PC-9 (cell line): ENCODE data around the gene CACNA2D4. TPM values are rescaled to one million over a fixed set of nuclear protein-coding genes. Genes with fewer than 3 reads are reported as not detected.

Experiments used
- BruUV-seq: library from RNA; stranded (reverse); fragments of 400-500 nt; replicated peaks from 2 replicates; lab custom pipeline; 2021; lab: Mats Ljungman, UMichigan
- CTCF ChIA-PET: fragments of 300-600 bp; sonication (Branson Sonifier 250); formaldehyde crosslinking; loops from one replicate; lab custom pipeline; 2022; ENCODE audit warnings: antibody characterized with exemption; lab: Charles Lee
- POLR2A ChIA-PET: fragments of 300-600 bp; sonication (Branson Sonifier 250); formaldehyde crosslinking; loops from one replicate; lab custom pipeline; 2022; ENCODE audit warnings: antibody characterized with exemption; ENCODE audit not compliant: unreplicated experiment; lab: Charles Lee
- DNase-seq, 2 experiments: peaks; one replicate each; pipeline versions ENCODE4 v3.0.0 to v3.0.0-alpha.2; 2015 to 2022; ENCODE audit warnings: mixed read lengths in 1 of 2
- H2AFZ ChIP-seq: fragments of 200-600 bp; sonication (generic); 2 replicates; pipeline ENCODE4 v1.8.1; 2017; ENCODE audit warnings: antibody characterized with exemption
- H3F3A ChIP-seq: fragments of 200-600 bp; sonication (generic); 2 replicates; pipeline ENCODE4 v1.8.1; 2017; ENCODE audit warnings: antibody characterized with exemption, mild to moderate bottlenecking, low read depth; ENCODE audit not compliant: insufficient read depth
- H3K27ac ChIP-seq: fragments of 200-600 bp; sonication (generic); 2 replicates; pipeline ENCODE4 v1.6.1; 2016; ENCODE audit warnings: mixed run types
- H3K27me3 ChIP-seq: fragments of 200-600 bp; sonication (generic); 2 replicates; pipeline ENCODE4 v1.6.1; 2016; ENCODE audit warnings: low read depth, mixed run types; ENCODE audit not compliant: insufficient read depth
- H3K36me3 ChIP-seq: fragments of 200-600 bp; sonication (generic); 2 replicates; pipeline ENCODE4 v1.6.1; 2016; ENCODE audit warnings: low read depth, mixed run types
- H3K4me1 ChIP-seq: fragments of 200-600 bp; sonication (generic); replicated peaks from 2 replicates; pipeline ENCODE4 v1.6.1; 2016; ENCODE audit warnings: mixed run types; ENCODE audit not compliant: insufficient read depth
- H3K4me2 ChIP-seq: fragments of 200-600 bp; sonication (generic); 2 replicates; pipeline ENCODE4 v1.6.1; 2017; ENCODE audit warnings: mixed run types
- H3K4me3 ChIP-seq: fragments of 200-600 bp; sonication (generic); 2 replicates; pipeline ENCODE4 v1.6.1; 2016; ENCODE audit warnings: mixed run types
- H3K79me2 ChIP-seq: fragments of 200-600 bp; sonication (generic); 2 replicates; pipeline ENCODE4 v1.6.1; 2017; ENCODE audit warnings: low read depth, mixed run types
- H3K9me2 ChIP-seq: fragments of 200-600 bp; sonication (generic); 2 replicates; pipeline ENCODE4 v1.8.1; 2017; ENCODE audit warnings: mild to moderate bottlenecking; ENCODE audit not compliant: insufficient read depth
- H3K9me3 ChIP-seq: fragments of 200-600 bp; sonication (generic); 2 replicates; pipeline ENCODE4 v1.8.1; 2016; ENCODE audit warnings: low read depth; ENCODE audit not compliant: insufficient read depth
- H4K20me1 ChIP-seq: fragments of 200-600 bp; sonication (generic); 2 replicates; pipeline ENCODE4 v1.8.1; 2017; ENCODE audit not compliant: insufficient read depth
- EZH2 ChIP-seq: fragments of 200-600 bp; sonication (generic); IDR thresholded peaks from 2 replicates; pipeline ENCODE4 v1.8.0; 2017; ENCODE audit warnings: antibody characterized with exemption, low read depth
- intact Hi-C: fragments of 100-400 bp; cut with micrococcal nuclease; formaldehyde crosslinking; loops from one replicate; pipeline ENCODE4 v1.10.0; 2022; ENCODE audit not compliant: unreplicated experiment
- total RNA-seq: library from RNA; stranded (reverse); gene quantifications from 2 replicates; pipeline ENCODE4 v1.2.3, GENCODE V29; 2021
- TF ChIP-seq, protein P1 (sequence below): fragments of 200-600 bp; sonication (generic); conservative IDR thresholded peaks from 2 replicates; pipeline ENCODE4 v1.6.1; 2017; ENCODE audit warnings: mixed run types, antibody characterized with exemption, mild to moderate bottlenecking, moderate library complexity

The CACNA2D4 gene
- total RNA-seq, 1 experiment from 2014 or later, result not detected

DNA sequence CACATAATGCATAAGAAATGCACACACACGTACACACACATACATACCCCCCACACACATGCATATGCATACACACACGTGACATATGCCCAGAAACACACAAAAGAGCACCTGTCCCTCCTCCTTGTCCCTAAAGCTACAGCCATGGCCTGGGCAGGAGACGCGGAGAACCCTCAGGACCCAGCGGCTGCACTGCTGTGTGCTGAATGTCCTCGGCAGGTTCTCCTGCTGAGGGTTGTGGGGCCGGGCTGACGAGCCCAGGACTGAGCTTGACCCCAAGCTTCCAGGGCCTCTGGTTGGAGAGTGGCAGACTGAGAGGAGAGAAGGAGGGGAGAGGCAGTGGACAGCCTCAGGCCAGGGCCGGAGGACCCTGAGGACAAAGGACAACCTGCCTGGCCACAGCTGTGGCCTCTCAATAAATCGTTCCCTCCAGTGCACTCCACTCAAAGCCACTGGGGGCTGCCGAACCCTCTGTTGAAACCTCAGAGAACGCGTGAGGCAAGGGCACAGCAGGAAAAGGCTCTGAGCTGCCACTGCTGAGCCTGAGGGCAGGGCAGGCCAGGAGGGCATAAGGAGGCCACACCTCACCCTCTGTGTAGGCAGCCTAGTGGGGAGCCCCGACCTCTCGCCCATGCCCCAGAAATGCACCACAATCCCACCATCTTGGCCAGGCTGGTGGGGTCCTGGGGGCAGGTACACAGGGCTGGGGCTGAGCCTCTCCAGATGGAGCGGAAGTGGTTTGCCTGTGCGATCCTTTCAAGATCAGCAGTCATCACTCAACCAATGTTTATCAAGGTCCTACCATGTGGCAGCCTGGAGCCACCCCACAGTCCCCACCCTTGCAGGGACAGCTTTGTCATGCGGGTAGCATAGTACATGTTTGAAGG lies 3.1 kb downstream of the CACNA2D4 start:
- TF ChIP-seq, protein P1, sequence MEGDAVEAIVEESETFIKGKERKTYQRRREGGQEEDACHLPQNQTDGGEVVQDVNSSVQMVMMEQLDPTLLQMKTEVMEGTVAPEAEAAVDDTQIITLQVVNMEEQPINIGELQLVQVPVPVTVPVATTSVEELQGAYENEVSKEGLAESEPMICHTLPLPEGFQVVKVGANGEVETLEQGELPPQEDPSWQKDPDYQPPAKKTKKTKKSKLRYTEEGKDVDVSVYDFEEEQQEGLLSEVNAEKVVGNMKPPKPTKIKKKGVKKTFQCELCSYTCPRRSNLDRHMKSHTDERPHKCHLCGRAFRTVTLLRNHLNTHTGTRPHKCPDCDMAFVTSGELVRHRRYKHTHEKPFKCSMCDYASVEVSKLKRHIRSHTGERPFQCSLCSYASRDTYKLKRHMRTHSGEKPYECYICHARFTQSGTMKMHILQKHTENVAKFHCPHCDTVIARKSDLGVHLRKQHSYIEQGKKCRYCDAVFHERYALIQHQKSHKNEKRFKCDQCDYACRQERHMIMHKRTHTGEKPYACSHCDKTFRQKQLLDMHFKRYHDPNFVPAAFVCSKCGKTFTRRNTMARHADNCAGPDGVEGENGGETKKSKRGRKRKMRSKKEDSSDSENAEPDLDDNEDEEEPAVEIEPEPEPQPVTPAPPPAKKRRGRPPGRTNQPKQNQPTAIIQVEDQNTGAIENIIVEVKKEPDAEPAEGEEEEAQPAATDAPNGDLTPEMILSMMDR, result no peak
- TF ChIP-seq EZH2, result no peak
- H3K4me3 ChIP-seq, result no peak overlapping the region
- no peak overlapping the region for H2AFZ ChIP-seq
- no TSS peak for BruUV-seq
- ChIA-PET CTCF (no interaction called here), POLR2A (no interaction called here)
- H3K36me3 ChIP-seq, result no peaks in the 10 kb centered on the region
- no peaks in the 10 kb centered on the region for H3F3A ChIP-seq
- no peak overlapping the region for H3K27ac ChIP-seq
- intact Hi-C loops, result no loop called here
- 0 out of 2 replicates have a peak, but pooled peaks cover 4% of the 10 kb centered on the region for H3K4me1 ChIP-seq
- H3K27me3 ChIP-seq, result peaks cover 63% of the 10 kb centered on the region
- H4K20me1 ChIP-seq, result no peaks in the 10 kb centered on the region
- H3K4me2 ChIP-seq, result no peak overlapping the region
- DNase-seq, result no peak
- no peaks in the 10 kb centered on the region for H3K9me2 ChIP-seq
- H3K79me2 ChIP-seq, result no peaks in the 10 kb centered on the region
- no peaks in the 10 kb centered on the region for H3K9me3 ChIP-seq

- no peaks in the 10 kb centered on the region for H4K20me1 ChIP-seq
- BruUV-seq, result no TSS peak
- H3K9me2 ChIP-seq, result no peaks in the 10 kb centered on the region
- no peaks in the 10 kb centered on the region for H3K9me3 ChIP-seq
- TF ChIP-seq EZH2, result no peak
- TF ChIP-seq, protein P1, result no peak
- no peaks in the 10 kb centered on the region for H3K79me2 ChIP-seq
- no peaks in the 10 kb centered on the region for H3K36me3 ChIP-seq
- H3K27ac ChIP-seq, result no peak overlapping the region
- ChIA-PET POLR2A (no interaction called here), CTCF (no interaction called here)
- H3F3A ChIP-seq, result no peaks in the 10 kb centered on the region
- peaks cover 55% of the 10 kb centered on the region for H3K27me3 ChIP-seq
- H3K4me2 ChIP-seq, result no peak overlapping the region
- no peak overlapping the region for H2AFZ ChIP-seq
- H3K4me3 ChIP-seq, result no peak overlapping the region
- H3K4me1 ChIP-seq, result 0 out of 2 replicates have a peak, but pooled peaks cover 4% of the 10 kb centered on the region
- no peak for DNase-seq
- intact Hi-C loops, result no loop called here
These were observed 4.1 kb downstream of the CACNA2D4 start for GRCh38 chr12:1914114-1914911.

GRCh38 chr12:1913377-1914113 lies 4.9 kb downstream of the CACNA2D4 start:
- CTCF ChIA-PET, result no interaction called here

More at GRCh38 chr12:1913377-1914113, 4.9 kb downstream of the CACNA2D4 start:
- Histone ChIP-seq H3K9me2 (no peaks in the 10 kb centered on the region), H3K9me3 (no peaks in the 10 kb centered on the region), H3K27me3 (peaks cover 47% of the 10 kb centered on the region), H3K4me2 (no peak overlapping the region), H3K4me1 (0 out of 2 replicates have a peak, but pooled peaks cover 4% of the 10 kb centered on the region), H4K20me1 (no peaks in the 10 kb centered on the region), H3F3A (no peaks in the 10 kb centered on the region), H2AFZ (no peak overlapping the region), H3K36me3 (no peaks in the 10 kb centered on the region), H3K79me2 (no peaks in the 10 kb centered on the region), H3K4me3 (no peak overlapping the region), H3K27ac (no peak overlapping the region)
- no TSS peak for BruUV-seq
- intact Hi-C loops, result no loop called here
- TF ChIP-seq EZH2, result no peak
- TF ChIP-seq, protein P1, result no peak
- DNase-seq, result no peak
- POLR2A ChIA-PET, result no interaction called here
